ENCODE results near the gene EIF5.

- TF ChIP-seq, protein P1, sequence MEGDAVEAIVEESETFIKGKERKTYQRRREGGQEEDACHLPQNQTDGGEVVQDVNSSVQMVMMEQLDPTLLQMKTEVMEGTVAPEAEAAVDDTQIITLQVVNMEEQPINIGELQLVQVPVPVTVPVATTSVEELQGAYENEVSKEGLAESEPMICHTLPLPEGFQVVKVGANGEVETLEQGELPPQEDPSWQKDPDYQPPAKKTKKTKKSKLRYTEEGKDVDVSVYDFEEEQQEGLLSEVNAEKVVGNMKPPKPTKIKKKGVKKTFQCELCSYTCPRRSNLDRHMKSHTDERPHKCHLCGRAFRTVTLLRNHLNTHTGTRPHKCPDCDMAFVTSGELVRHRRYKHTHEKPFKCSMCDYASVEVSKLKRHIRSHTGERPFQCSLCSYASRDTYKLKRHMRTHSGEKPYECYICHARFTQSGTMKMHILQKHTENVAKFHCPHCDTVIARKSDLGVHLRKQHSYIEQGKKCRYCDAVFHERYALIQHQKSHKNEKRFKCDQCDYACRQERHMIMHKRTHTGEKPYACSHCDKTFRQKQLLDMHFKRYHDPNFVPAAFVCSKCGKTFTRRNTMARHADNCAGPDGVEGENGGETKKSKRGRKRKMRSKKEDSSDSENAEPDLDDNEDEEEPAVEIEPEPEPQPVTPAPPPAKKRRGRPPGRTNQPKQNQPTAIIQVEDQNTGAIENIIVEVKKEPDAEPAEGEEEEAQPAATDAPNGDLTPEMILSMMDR (IDR thresholded peaks at IDR 0.05): peak; percentile 83
- TF ChIP-seq ZFX (IDR thresholded peaks at IDR 0.05; ENCODE audit: borderline replicate concordance): no peak
Observed at GRCh38 chr14:103393676-103394626, 59.9 kb downstream of the EIF5 start.
